ENCODE results near the gene AKT2.

Gene AKT2

DNA sequence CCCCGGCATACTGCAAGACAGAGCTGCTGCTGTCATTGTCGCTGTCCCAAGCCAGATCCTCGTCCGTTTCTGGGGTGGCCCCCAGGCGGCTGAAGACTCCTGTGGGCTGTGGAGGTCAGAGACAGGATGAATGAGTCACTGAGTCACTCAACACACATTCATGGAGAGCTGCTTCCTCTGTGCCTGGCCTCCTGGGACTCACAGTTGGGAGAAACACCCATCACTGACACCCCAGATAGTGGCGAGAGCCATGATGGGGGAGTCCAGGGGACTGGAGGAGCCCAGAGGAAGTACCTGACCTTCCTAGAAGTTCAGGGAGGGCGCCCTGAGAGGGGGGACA lies 37.1 kb upstream of the AKT2 start:
- Histone ChIP-seq H3K4me2 (ENCODE audit: low read depth, low read length, poor library complexity, severe bottlenecking) (no peak overlapping the region), H3K4me3 (ENCODE audit: insufficient read depth, low read length, poor library complexity, severe bottlenecking) (no peak overlapping the region), H3K9me3 (ENCODE audit: insufficient read depth, low read length) (no peaks in the 10 kb centered on the region), H4K20me1 (ENCODE audit: low read depth, low read length) (no peaks in the 10 kb centered on the region), H3F3A (ENCODE audit: insufficient read depth) (no peaks in the 10 kb centered on the region), H3K36me3 (ENCODE audit: low read length) (no peaks in the 10 kb centered on the region), H3K9me2 (replicated peaks; ENCODE audit: insufficient read depth, low read length) (no peaks in the 10 kb centered on the region), H2AFZ (ENCODE audit: low read depth, low read length, severe bottlenecking) (no peak overlapping the region), H3K9ac (ENCODE audit: low read length) (no peak overlapping the region), H3K27me3 (ENCODE audit: low read length) (no peaks in the 10 kb centered on the region), H3K79me2 (ENCODE audit: insufficient read depth, low read length) (no peaks in the 10 kb centered on the region), H3K27ac (ENCODE audit: low read depth, low read length) (no peak overlapping the region)
- TF ChIP-seq EZH2phosphoT487 (conservative IDR thresholded peaks at IDR 0.05; ENCODE audit: low read length) = no peak
- TF ChIP-seq, protein P1, sequence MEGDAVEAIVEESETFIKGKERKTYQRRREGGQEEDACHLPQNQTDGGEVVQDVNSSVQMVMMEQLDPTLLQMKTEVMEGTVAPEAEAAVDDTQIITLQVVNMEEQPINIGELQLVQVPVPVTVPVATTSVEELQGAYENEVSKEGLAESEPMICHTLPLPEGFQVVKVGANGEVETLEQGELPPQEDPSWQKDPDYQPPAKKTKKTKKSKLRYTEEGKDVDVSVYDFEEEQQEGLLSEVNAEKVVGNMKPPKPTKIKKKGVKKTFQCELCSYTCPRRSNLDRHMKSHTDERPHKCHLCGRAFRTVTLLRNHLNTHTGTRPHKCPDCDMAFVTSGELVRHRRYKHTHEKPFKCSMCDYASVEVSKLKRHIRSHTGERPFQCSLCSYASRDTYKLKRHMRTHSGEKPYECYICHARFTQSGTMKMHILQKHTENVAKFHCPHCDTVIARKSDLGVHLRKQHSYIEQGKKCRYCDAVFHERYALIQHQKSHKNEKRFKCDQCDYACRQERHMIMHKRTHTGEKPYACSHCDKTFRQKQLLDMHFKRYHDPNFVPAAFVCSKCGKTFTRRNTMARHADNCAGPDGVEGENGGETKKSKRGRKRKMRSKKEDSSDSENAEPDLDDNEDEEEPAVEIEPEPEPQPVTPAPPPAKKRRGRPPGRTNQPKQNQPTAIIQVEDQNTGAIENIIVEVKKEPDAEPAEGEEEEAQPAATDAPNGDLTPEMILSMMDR (IDR thresholded peaks at IDR 0.05; ENCODE audit: insufficient read depth, low read length, poor library complexity, severe bottlenecking) = no peak

DNA sequence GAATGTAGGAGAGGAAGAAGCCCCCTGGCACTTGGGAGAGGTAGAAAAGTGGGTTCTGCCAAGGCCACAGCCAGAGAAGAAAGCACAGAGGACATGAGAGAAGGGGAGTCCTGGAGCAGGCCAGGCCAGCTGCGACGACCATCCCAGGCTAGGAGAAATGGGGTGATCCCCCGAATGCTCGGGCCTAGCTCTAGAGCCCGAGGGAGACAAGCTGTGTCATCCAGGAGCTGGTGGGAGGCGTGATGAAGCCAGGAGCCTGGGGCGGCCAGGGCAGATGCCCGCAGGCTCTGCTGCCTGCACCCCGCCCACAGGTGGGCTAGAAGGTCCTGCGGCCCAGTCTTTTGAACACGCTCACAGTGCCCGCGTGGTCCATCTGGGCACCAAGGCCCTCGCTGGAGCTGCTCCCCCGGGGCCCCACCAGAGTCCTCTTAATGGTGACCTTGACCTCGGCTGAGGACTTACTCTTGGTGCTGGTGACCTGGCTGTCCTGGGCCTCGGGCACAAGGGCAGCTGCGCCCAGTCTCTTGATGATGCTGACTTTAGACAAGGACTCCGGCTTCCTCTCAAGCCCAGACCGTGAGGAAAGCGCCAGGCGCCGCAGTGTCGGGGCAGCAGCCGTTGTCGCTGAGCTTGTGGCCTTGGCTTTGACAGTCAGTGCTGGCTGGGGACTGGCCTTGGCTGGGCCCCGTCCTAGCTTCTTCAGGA lies 36.6 kb upstream of the AKT2 start:
- Histone ChIP-seq H3K4me3 (ENCODE audit: insufficient read depth, low read length, poor library complexity, severe bottlenecking) (no peak overlapping the region), H3F3A (ENCODE audit: insufficient read depth) (no peaks in the 10 kb centered on the region), H3K9me3 (ENCODE audit: insufficient read depth, low read length) (no peaks in the 10 kb centered on the region), H2AFZ (ENCODE audit: low read depth, low read length, severe bottlenecking) (no peak overlapping the region), H3K79me2 (ENCODE audit: insufficient read depth, low read length) (no peaks in the 10 kb centered on the region), H3K9ac (ENCODE audit: low read length) (no peak overlapping the region), H4K20me1 (ENCODE audit: low read depth, low read length) (no peaks in the 10 kb centered on the region), H3K4me2 (ENCODE audit: low read depth, low read length, poor library complexity, severe bottlenecking) (no peak overlapping the region), H3K36me3 (ENCODE audit: low read length) (no peaks in the 10 kb centered on the region), H3K27ac (ENCODE audit: low read depth, low read length) (no peak overlapping the region), H3K27me3 (ENCODE audit: low read length) (no peaks in the 10 kb centered on the region), H3K9me2 (replicated peaks; ENCODE audit: insufficient read depth, low read length) (no peaks in the 10 kb centered on the region)
- no peak for TF ChIP-seq EZH2phosphoT487 (conservative IDR thresholded peaks at IDR 0.05; ENCODE audit: low read length)
- TF ChIP-seq, protein P1 (IDR thresholded peaks at IDR 0.05; ENCODE audit: insufficient read depth, low read length, poor library complexity, severe bottlenecking) = no peak

GRCh38 chr19:40321076-40321475 lies 35.9 kb upstream of the AKT2 start:
- H3K27ac ChIP-seq (ENCODE audit: low read depth, low read length) = no peak overlapping the region
- no peaks in the 10 kb centered on the region for H3K36me3 ChIP-seq (ENCODE audit: low read length)
- H3K79me2 ChIP-seq (ENCODE audit: insufficient read depth, low read length) = no peaks in the 10 kb centered on the region
- H3K27me3 ChIP-seq (ENCODE audit: low read length) = no peaks in the 10 kb centered on the region
- H2AFZ ChIP-seq (ENCODE audit: low read depth, low read length, severe bottlenecking) = no peak overlapping the region
- no peaks in the 10 kb centered on the region for H3K9me2 ChIP-seq (replicated peaks; ENCODE audit: insufficient read depth, low read length)
- no peaks in the 10 kb centered on the region for H3K9me3 ChIP-seq (ENCODE audit: insufficient read depth, low read length)
- no peak overlapping the region for H3K4me3 ChIP-seq (ENCODE audit: insufficient read depth, low read length, poor library complexity, severe bottlenecking)
- H3K4me2 ChIP-seq (ENCODE audit: low read depth, low read length, poor library complexity, severe bottlenecking) = no peak overlapping the region
- no peaks in the 10 kb centered on the region for H3F3A ChIP-seq (ENCODE audit: insufficient read depth)
- TF ChIP-seq, protein P1 (IDR thresholded peaks at IDR 0.05; ENCODE audit: insufficient read depth, low read length, poor library complexity, severe bottlenecking) = no peak
- no peak for TF ChIP-seq EZH2phosphoT487 (conservative IDR thresholded peaks at IDR 0.05; ENCODE audit: low read length)
- no peaks in the 10 kb centered on the region for H4K20me1 ChIP-seq (ENCODE audit: low read depth, low read length)
- no peak overlapping the region for H3K9ac ChIP-seq (ENCODE audit: low read length)

All from SU-DHL-6 (cell line).